ENCODE results near the gene NSDHL. TPM values are rescaled to one million over a fixed set of nuclear protein-coding genes. Genes with fewer than 3 reads are reported as not detected.
"Not testable (repeated sequence)": the region's sequence is repeated elsewhere in the genome, so short reads cannot be mapped to it uniquely, and the experiment has no call there.

Gene NSDHL
- total RNA-seq, 1 experiment from 2014 or later, result 22.1 TPM

DNA sequence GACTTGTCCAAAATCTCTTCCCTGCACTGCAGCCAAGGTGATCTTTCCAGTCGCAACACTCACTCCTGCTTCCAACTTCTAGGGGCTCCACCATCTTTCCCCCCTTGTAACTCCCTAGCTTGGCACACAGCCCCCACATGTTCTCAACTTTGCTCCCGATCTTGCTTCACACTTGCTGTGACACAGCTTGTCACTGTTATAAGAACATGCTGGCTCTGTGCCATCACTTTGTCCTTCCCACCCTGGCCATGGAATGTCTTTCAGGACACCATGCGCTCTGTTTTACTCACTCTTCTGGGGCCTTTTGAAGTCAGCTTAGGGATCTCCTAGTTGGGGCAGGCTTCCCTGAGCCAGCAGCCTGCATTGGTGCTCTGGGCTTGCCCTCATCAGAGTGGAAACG is 2.5 kb downstream of the NSDHL start (continued):
- no peak for TF ChIP-seq FOSL1 (IDR thresholded peaks at IDR 0.05; ENCODE audit: low read depth)
- no peak for TF ChIP-seq EGR1 (IDR thresholded peaks at IDR 0.05; ENCODE audit: low read depth)
- TF ChIP-seq POLR2A (IDR thresholded peaks at IDR 0.05; ENCODE audit: borderline replicate concordance, extremely low read depth, insufficient read depth, insufficient read length), result no peak

DNA sequence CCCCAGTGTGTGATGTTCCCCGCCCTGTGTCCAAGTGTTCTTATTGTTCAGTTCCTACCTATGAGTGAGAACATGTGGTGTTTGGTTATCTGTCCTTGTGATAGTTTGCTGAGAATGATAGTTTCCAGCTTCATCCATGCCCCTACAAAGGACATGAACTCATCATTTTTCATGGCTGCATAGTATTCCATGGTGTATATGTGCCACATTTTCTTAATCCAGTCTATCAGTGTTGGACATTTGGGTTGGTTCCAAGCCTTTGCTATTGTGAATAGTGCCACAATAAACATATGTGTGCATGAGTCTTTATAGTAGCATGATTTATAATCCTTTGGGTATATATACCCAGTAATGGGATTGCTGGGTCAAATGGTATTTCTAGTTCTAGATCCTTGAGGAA is 4.6 kb downstream of the NSDHL start:
- POLR2A ChIA-PET; H3K4me1 ChIP-seq (ENCODE audit: control insufficient read depth in 1 of 2, insufficient read depth in 2 of 2, low read length in 2 of 2); H3K4me3 ChIP-seq (replicated peaks in 1 of 2; ENCODE audit: low read depth in 1 of 2, low read length in 2 of 2); H4K20me1 ChIP-seq (ENCODE audit: insufficient read depth); H2AFZ ChIP-seq (ENCODE audit: low read depth, low read length, poor library complexity, severe bottlenecking); H3K36me3 ChIP-seq (ENCODE audit: control insufficient read depth in 1 of 2, insufficient read depth in 2 of 2, low read length in 2 of 2); DNase-seq (ENCODE audit: low read depth, low spot score); H3K9ac ChIP-seq (ENCODE audit: low read length); H3K9me2 ChIP-seq (ENCODE audit: insufficient read depth); intact Hi-C loops (cut with micrococcal nuclease); H3K27me3 ChIP-seq (ENCODE audit: insufficient read depth, low read length); H3K4me2 ChIP-seq (ENCODE audit: low read length); BruUV-seq (replicated peaks); H3K9me3 ChIP-seq (ENCODE audit: control insufficient read depth in 1 of 2, insufficient read depth in 1 of 2, low read depth in 1 of 2, low read length in 2 of 2); RAD21 ChIA-PET (ENCODE audit: low non-redundant PET in 1 of 2, low total read pairs in 2 of 2, uncharacterized antibody in 2 of 2, unreplicated experiment in 2 of 2); H3K27ac ChIP-seq (ENCODE audit: low read depth, low read length); CTCF ChIA-PET; ATAC-seq: not testable (repeated sequence)
- peaks cover 18% of the 10 kb centered on the region for H3K79me2 ChIP-seq (ENCODE audit: insufficient read depth, low read length)

DNA sequence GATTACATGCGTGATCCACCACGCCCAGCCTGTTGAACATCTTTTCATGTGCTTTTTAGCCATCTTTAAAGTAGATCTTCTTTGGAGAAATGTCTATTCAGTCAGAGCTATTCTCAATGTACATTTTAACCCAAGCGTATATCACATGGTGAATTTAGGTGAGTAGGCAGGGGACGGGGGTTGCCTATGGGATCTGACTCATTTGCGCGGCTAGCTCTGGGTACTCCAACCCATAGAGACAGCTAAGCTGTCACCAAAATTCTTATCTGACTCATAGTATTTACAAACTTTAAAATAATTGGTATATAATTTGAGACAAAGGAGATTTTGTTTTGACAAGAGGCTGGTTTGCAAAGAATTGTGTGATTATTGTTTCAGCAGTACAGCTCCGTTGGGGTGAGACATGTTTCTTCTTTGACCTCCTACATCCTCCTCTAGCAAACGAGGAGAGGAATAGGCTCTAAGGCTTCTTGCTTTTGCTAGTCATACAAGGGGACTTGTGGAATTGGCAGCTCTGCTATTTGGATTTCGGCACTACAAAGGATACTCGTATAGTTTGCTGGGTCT is 12.0 kb downstream of the NSDHL start:
- H2AFZ ChIP-seq (ENCODE audit: low read depth, low read length, poor library complexity, severe bottlenecking), result no peak overlapping the region
- BruUV-seq (replicated peaks), result no TSS peak
- ChIA-PET POLR2A (no interaction called here), CTCF (no interaction called here), RAD21 (ENCODE audit: low non-redundant PET in 1 of 2, low total read pairs in 2 of 2, uncharacterized antibody in 2 of 2, unreplicated experiment in 2 of 2) (no interaction called here)
- no peaks in the 10 kb centered on the region for H3K4me1 ChIP-seq (ENCODE audit: control insufficient read depth in 1 of 2, insufficient read depth in 2 of 2, low read length in 2 of 2)
- DNase-seq (ENCODE audit: low read depth, low spot score), result no peak
- H3K4me2 ChIP-seq (ENCODE audit: low read length), result no peak overlapping the region
- H3K27me3 ChIP-seq (ENCODE audit: insufficient read depth, low read length), result no peaks in the 10 kb centered on the region
- no peak overlapping the region for H3K4me3 ChIP-seq (replicated peaks in 1 of 2; ENCODE audit: low read depth in 1 of 2, low read length in 2 of 2)
- no peak overlapping the region for H3K27ac ChIP-seq (ENCODE audit: low read depth, low read length)
- intact Hi-C loops (cut with micrococcal nuclease), result no loop called here
- ATAC-seq, result no peak
- no peak overlapping the region for H3K9ac ChIP-seq (ENCODE audit: low read length)
- H4K20me1 ChIP-seq (ENCODE audit: insufficient read depth), result no peaks in the 10 kb centered on the region
- H3K36me3 ChIP-seq (ENCODE audit: control insufficient read depth in 1 of 2, insufficient read depth in 2 of 2, low read length in 2 of 2), result no peaks in the 10 kb centered on the region; a peak in 1 of 4 replicates
- H3K79me2 ChIP-seq (ENCODE audit: insufficient read depth, low read length), result 0 out of 2 replicates have a peak, but pooled peaks cover 9% of the 10 kb centered on the region
- H3K9me3 ChIP-seq (ENCODE audit: control insufficient read depth in 1 of 2, insufficient read depth in 1 of 2, low read depth in 1 of 2, low read length in 2 of 2), result no peaks in the 10 kb centered on the region
- TF ChIP-seq YY1 (IDR thresholded peaks at IDR 0.05; ENCODE audit: extremely low read depth, insufficient replicate concordance, low read depth, low read length) (no peak), EGR1 (IDR thresholded peaks at IDR 0.05; ENCODE audit: low read depth) (no peak), ZNF274 (IDR thresholded peaks at IDR 0.05; ENCODE audit: low read depth, low read length) (no peak)
- TF ChIP-seq, protein P1, sequence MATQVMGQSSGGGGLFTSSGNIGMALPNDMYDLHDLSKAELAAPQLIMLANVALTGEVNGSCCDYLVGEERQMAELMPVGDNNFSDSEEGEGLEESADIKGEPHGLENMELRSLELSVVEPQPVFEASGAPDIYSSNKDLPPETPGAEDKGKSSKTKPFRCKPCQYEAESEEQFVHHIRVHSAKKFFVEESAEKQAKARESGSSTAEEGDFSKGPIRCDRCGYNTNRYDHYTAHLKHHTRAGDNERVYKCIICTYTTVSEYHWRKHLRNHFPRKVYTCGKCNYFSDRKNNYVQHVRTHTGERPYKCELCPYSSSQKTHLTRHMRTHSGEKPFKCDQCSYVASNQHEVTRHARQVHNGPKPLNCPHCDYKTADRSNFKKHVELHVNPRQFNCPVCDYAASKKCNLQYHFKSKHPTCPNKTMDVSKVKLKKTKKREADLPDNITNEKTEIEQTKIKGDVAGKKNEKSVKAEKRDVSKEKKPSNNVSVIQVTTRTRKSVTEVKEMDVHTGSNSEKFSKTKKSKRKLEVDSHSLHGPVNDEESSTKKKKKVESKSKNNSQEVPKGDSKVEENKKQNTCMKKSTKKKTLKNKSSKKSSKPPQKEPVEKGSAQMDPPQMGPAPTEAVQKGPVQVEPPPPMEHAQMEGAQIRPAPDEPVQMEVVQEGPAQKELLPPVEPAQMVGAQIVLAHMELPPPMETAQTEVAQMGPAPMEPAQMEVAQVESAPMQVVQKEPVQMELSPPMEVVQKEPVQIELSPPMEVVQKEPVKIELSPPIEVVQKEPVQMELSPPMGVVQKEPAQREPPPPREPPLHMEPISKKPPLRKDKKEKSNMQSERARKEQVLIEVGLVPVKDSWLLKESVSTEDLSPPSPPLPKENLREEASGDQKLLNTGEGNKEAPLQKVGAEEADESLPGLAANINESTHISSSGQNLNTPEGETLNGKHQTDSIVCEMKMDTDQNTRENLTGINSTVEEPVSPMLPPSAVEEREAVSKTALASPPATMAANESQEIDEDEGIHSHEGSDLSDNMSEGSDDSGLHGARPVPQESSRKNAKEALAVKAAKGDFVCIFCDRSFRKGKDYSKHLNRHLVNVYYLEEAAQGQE (IDR thresholded peaks at IDR 0.05; ENCODE audit: low read depth), result no peak
- H3K9me2 ChIP-seq (ENCODE audit: insufficient read depth), result no peaks in the 10 kb centered on the region
